PC-9 (cell line): Measurements from ENCODE around the gene CPSF4L. TPM values are rescaled to one million over a fixed set of nuclear protein-coding genes. Genes with fewer than 3 reads are reported as not detected.

Source experiments
- BruUV-seq: library from RNA; stranded (reverse); fragments of 400-500 nt; replicated peaks from 2 replicates; lab custom pipeline; 2021; lab: Mats Ljungman, UMichigan
- CTCF ChIA-PET: fragments of 300-600 bp; sonication (Branson Sonifier 250); formaldehyde crosslinking; loops from one replicate; lab custom pipeline; 2022; ENCODE audit warnings: antibody characterized with exemption; lab: Charles Lee
- POLR2A ChIA-PET: fragments of 300-600 bp; sonication (Branson Sonifier 250); formaldehyde crosslinking; loops from one replicate; lab custom pipeline; 2022; ENCODE audit warnings: antibody characterized with exemption; ENCODE audit not compliant: unreplicated experiment; lab: Charles Lee
- DNase-seq, 2 experiments: peaks; one replicate each; pipeline versions ENCODE4 v3.0.0 to v3.0.0-alpha.2; 2015 to 2022; ENCODE audit warnings: mixed read lengths in 1 of 2
- H2AFZ ChIP-seq: fragments of 200-600 bp; sonication (generic); 2 replicates; pipeline ENCODE4 v1.8.1; 2017; ENCODE audit warnings: antibody characterized with exemption
- H3F3A ChIP-seq: fragments of 200-600 bp; sonication (generic); 2 replicates; pipeline ENCODE4 v1.8.1; 2017; ENCODE audit warnings: antibody characterized with exemption, mild to moderate bottlenecking, low read depth; ENCODE audit not compliant: insufficient read depth
- H3K27ac ChIP-seq: fragments of 200-600 bp; sonication (generic); 2 replicates; pipeline ENCODE4 v1.6.1; 2016; ENCODE audit warnings: mixed run types
- H3K27me3 ChIP-seq: fragments of 200-600 bp; sonication (generic); 2 replicates; pipeline ENCODE4 v1.6.1; 2016; ENCODE audit warnings: low read depth, mixed run types; ENCODE audit not compliant: insufficient read depth
- H3K36me3 ChIP-seq: fragments of 200-600 bp; sonication (generic); 2 replicates; pipeline ENCODE4 v1.6.1; 2016; ENCODE audit warnings: low read depth, mixed run types
- H3K4me1 ChIP-seq: fragments of 200-600 bp; sonication (generic); replicated peaks from 2 replicates; pipeline ENCODE4 v1.6.1; 2016; ENCODE audit warnings: mixed run types; ENCODE audit not compliant: insufficient read depth
- H3K4me2 ChIP-seq: fragments of 200-600 bp; sonication (generic); 2 replicates; pipeline ENCODE4 v1.6.1; 2017; ENCODE audit warnings: mixed run types
- H3K4me3 ChIP-seq: fragments of 200-600 bp; sonication (generic); 2 replicates; pipeline ENCODE4 v1.6.1; 2016; ENCODE audit warnings: mixed run types
- H3K79me2 ChIP-seq: fragments of 200-600 bp; sonication (generic); 2 replicates; pipeline ENCODE4 v1.6.1; 2017; ENCODE audit warnings: low read depth, mixed run types
- H3K9me2 ChIP-seq: fragments of 200-600 bp; sonication (generic); 2 replicates; pipeline ENCODE4 v1.8.1; 2017; ENCODE audit warnings: mild to moderate bottlenecking; ENCODE audit not compliant: insufficient read depth
- H3K9me3 ChIP-seq: fragments of 200-600 bp; sonication (generic); 2 replicates; pipeline ENCODE4 v1.8.1; 2016; ENCODE audit warnings: low read depth; ENCODE audit not compliant: insufficient read depth
- H4K20me1 ChIP-seq: fragments of 200-600 bp; sonication (generic); 2 replicates; pipeline ENCODE4 v1.8.1; 2017; ENCODE audit not compliant: insufficient read depth
- EZH2 ChIP-seq: fragments of 200-600 bp; sonication (generic); IDR thresholded peaks from 2 replicates; pipeline ENCODE4 v1.8.0; 2017; ENCODE audit warnings: antibody characterized with exemption, low read depth
- intact Hi-C: fragments of 100-400 bp; cut with micrococcal nuclease; formaldehyde crosslinking; loops from one replicate; pipeline ENCODE4 v1.10.0; 2022; ENCODE audit not compliant: unreplicated experiment
- total RNA-seq: library from RNA; stranded (reverse); gene quantifications from 2 replicates; pipeline ENCODE4 v1.2.3, GENCODE V29; 2021
- TF ChIP-seq, protein P1 (sequence below): fragments of 200-600 bp; sonication (generic); conservative IDR thresholded peaks from 2 replicates; pipeline ENCODE4 v1.6.1; 2017; ENCODE audit warnings: mixed run types, antibody characterized with exemption, mild to moderate bottlenecking, moderate library complexity

CPSF4L gene
- total RNA-seq, 1 experiment from 2014 or later, result 0.52 TPM

DNA sequence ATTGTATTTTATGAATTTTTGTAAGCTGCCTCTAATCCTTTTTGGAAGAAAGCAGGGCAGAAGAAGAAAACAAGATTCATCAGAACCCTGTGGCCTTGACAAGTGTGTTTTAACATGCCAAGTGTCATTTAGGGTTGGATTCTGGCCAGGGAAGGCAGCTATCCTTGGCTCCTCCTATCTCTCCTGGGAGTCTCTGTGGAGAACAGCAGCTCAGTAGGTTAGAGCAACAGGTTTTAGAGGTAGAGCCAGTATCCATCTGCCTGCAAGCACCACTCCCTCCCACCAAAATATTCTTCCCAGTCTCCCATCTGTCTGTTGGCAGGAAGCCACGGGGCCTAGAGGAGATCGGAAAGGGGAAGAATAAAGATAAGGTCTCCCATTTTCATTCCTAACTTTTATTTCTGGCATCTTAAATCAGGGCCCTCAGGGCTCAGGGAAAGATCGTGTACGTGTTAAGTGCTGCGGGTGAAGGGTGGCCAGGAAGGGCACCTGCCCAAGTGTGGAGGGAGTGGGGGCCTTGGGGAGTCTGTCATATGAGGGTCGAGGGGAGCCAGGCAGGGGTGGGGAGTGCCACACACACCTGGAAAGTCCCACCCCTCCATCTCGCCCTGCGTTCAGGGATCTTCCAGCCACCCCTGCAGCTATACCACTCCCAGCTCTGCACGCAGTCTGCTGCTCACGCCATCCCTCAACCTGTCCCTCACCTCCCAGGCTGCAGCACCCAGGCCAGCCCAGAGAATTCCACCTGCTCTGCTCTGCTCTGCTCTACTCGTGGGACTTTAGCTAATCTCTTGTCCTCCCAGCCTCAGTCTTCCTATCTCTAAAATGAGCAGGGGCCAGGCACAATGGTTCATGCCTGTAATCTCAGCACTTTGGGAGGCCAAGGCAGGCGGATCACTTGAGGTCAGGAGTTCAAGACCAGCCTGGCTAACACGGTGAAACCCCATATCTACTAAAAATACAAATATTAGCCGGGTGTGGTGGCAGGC, 17.1 kb upstream of the CPSF4L start:
- BruUV-seq, result no TSS peak
- Histone ChIP-seq H3K27me3 (no peaks in the 10 kb centered on the region), H4K20me1 (0 out of 2 replicates have a peak, but pooled peaks cover 5% of the 10 kb centered on the region), H3K9me2 (no peaks in the 10 kb centered on the region), H3K36me3 (peaks cover under 1% of the 10 kb centered on the region; the same call in 1 of the 2 replicates), H3K4me1 (no peaks in the 10 kb centered on the region; the same call in 1 of the 2 replicates), H3K4me2 (no peak overlapping the region), H3K79me2 (peaks cover 8% of the 10 kb centered on the region), H3K27ac (peak overlapping the region; percentile 14; the same call in 1 of the 2 replicates), H3K9me3 (no peaks in the 10 kb centered on the region), H2AFZ (no peak overlapping the region), H3K4me3 (no peak overlapping the region), H3F3A (peaks cover 33% of the 10 kb centered on the region)
- intact Hi-C loops, result no loop called here
- ChIA-PET CTCF (interaction anchor here (1.2 kb wide), 1 partner anchor 13 kb away, joined by 4 read pairs; no protein-coding TSS in a partner anchor), POLR2A (no interaction called here)
- TF ChIP-seq, protein P1, sequence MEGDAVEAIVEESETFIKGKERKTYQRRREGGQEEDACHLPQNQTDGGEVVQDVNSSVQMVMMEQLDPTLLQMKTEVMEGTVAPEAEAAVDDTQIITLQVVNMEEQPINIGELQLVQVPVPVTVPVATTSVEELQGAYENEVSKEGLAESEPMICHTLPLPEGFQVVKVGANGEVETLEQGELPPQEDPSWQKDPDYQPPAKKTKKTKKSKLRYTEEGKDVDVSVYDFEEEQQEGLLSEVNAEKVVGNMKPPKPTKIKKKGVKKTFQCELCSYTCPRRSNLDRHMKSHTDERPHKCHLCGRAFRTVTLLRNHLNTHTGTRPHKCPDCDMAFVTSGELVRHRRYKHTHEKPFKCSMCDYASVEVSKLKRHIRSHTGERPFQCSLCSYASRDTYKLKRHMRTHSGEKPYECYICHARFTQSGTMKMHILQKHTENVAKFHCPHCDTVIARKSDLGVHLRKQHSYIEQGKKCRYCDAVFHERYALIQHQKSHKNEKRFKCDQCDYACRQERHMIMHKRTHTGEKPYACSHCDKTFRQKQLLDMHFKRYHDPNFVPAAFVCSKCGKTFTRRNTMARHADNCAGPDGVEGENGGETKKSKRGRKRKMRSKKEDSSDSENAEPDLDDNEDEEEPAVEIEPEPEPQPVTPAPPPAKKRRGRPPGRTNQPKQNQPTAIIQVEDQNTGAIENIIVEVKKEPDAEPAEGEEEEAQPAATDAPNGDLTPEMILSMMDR, result no peak
- no peak for TF ChIP-seq EZH2
- peak in 1 of 2 experiments; percentile 32 for DNase-seq

DNA sequence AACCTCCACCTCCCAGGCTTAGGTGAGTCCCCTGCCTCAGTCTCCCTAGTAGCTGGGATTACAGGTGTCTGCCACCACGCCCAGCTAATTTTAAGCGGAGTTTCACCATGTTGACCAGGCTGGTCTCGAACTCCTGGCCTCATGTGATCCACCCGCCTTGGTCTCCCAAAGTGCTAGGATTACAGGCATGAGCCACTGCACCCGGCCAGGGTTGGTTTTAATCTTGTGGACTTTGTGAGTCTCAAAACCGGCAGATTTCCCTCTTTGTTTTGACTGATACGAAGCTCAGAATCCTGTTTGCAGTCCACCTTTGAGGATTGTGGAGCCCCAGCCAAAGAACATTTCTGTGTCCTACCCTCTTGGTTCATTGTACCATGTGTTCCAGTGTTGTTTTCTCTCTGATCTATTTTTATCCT, 16.4 kb upstream of the CPSF4L start:
- POLR2A ChIA-PET, result interaction anchor here (0.5 kb wide), 1 partner anchor 66 kb away, joined by 3 read pairs; no protein-coding TSS in a partner anchor
- CTCF ChIA-PET, result no interaction called here
- H3K4me3 ChIP-seq, result no peak overlapping the region
- H3K27ac ChIP-seq, result peak overlapping the region; percentile 14; the same call in 1 of the 2 replicates
- H3K4me1 ChIP-seq, result no peaks in the 10 kb centered on the region; the same call in 1 of the 2 replicates
- intact Hi-C loops, result no loop called here
- 0 out of 2 replicates have a peak, but pooled peaks cover 2% of the 10 kb centered on the region for H4K20me1 ChIP-seq
- H3K79me2 ChIP-seq, result 0 out of 2 replicates have a peak, but pooled peaks cover under 1% of the 10 kb centered on the region
- no peak overlapping the region for H3K4me2 ChIP-seq
- TF ChIP-seq, protein P1, result no peak
- TF ChIP-seq EZH2, result no peak
- H2AFZ ChIP-seq, result no peak overlapping the region
- no peaks in the 10 kb centered on the region for H3K9me3 ChIP-seq
- no TSS peak for BruUV-seq
- H3K27me3 ChIP-seq, result no peaks in the 10 kb centered on the region
- H3K9me2 ChIP-seq, result no peaks in the 10 kb centered on the region
- H3F3A ChIP-seq, result peaks cover 33% of the 10 kb centered on the region
- no peak for DNase-seq
- no peaks in the 10 kb centered on the region; the same call in 1 of the 2 replicates for H3K36me3 ChIP-seq

DNA sequence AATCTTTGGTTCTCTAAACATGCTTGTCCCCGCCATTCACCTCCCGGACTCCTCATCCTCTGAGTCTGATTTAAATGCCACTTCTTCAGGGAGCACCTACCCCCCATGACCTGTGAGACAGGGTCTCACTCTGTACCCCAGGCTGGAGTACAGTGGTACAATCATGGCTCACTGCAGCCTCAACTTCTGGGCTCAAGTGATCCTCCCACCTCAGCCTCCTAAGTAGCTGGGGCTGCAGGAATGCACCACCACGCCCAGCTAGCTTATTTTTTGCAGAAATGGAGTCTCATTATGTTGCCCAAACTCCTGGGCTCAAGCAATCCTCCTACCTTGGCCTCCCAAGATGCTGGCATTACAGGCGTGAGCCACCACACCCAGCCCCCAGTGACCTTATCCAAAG, 12.8 kb upstream of the CPSF4L start:
- H3K36me3 ChIP-seq, result no peaks in the 10 kb centered on the region
- no peak overlapping the region for H3K4me3 ChIP-seq
- H3K9me3 ChIP-seq, result no peaks in the 10 kb centered on the region
- ChIA-PET POLR2A (no interaction called here), CTCF (no interaction called here)
- H4K20me1 ChIP-seq, result no peaks in the 10 kb centered on the region
- H3K79me2 ChIP-seq, result no peaks in the 10 kb centered on the region
- BruUV-seq, result no TSS peak
- H3K27me3 ChIP-seq, result no peaks in the 10 kb centered on the region
- DNase-seq, result no peak
- no peak overlapping the region for H3K4me2 ChIP-seq
- peaks cover 18% of the 10 kb centered on the region for H3F3A ChIP-seq
- intact Hi-C loops, result no loop called here
- H3K27ac ChIP-seq, result no peak overlapping the region
- no peaks in the 10 kb centered on the region for H3K9me2 ChIP-seq
- TF ChIP-seq EZH2, result no peak
- TF ChIP-seq, protein P1, result no peak
- no peaks in the 10 kb centered on the region for H3K4me1 ChIP-seq
- no peak overlapping the region for H2AFZ ChIP-seq
